NCI-H1417 treated with DMSO at 0.1 percent for 48 hours (cell line): Measurements from ENCODE around the gene MFSD6L.

Experiments
- DNase-seq: peaks from one replicate; lab custom pipeline; 2025; lab: John Stamatoyannopoulos, UW

Gene MFSD6L

DNA sequence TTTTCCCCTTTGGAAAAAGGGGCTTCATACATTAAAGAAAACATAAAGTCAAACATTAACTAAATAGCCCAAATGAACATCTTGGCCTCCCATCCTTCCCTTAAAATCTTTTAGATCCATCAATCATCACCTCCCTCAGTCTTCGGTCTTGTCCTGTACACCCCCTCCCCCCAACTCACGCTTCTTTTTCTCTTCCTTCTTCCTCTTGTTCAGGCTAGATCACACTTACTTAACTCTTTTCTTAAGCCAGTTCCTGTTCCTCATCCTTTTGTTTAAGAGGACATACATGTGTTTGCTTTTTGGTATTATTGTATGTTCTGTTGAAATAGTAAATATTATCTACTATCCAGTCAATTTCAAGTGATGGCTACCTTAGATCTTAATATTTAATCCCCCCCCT lies 5.5 kb downstream of the MFSD6L start:
- no peak for DNase-seq

DNA sequence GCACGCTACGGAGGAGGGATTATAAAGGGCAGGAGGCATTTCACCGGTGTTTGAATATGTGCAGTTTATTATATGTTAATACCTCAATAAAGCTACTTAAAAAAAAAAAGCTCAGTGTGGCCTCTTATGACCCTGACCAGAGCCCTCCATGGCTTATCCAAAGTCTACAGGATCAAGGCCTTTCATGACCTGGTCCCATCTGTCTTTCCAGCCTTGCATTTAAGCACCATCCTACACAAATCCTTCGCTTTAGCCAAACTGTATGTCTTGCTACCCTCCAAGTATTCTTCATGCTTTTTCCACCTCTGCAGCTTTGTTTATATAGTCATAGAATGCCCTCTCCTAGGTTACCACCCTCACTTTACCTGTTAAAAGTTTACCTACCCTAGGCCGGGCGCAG lies 6.5 kb downstream of the MFSD6L start:
- DNase-seq, result no peak

DNA sequence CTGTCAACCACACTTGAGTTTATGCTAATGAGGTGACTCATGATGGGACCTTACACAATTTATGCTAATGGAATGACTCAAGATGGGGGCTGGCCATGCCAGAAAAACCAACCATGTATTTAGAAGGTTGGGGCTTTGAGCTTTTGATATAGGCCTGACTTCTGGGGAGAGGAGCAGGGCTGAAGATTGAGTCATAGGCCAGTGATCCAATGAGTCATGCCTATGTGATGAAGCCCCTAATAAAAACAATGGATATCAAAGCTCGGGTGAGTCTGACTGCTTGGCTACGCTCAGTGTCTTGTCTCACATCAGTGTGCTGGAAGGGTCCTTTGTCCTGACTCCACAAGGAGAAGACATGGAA lies 7.3 kb downstream of the MFSD6L start:
- no peak for DNase-seq

DNA sequence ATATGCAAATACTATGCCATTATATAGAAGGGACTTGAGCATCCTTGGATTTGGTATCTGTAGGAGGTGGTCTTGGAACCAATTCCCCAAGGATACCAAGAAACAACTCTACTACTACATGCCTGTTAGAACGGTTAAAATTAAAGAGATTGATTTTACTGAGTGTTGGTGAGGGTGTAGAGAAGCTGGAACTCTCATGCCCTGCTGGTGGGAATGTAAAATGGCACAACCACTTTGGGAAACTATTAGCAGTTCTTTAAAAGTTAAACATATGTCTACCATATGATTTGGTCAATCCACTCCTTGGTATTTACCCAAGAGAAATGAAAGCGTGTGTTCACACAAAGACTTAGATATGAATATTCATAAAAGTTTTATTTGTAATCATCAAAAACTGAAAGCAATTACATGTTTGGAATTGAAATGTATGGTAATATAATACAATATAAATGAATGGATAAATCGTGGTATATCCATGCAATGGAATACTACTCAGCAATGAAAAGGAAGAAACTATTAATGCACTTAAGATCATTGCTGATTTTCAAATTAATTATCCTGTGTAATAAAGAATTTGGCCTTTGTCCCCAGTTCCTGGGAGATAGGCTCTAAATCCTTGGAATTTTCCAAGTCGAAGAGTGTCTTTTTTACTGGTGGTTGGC lies 7.8 kb downstream of the MFSD6L start:
- DNase-seq, result no peak

DNA sequence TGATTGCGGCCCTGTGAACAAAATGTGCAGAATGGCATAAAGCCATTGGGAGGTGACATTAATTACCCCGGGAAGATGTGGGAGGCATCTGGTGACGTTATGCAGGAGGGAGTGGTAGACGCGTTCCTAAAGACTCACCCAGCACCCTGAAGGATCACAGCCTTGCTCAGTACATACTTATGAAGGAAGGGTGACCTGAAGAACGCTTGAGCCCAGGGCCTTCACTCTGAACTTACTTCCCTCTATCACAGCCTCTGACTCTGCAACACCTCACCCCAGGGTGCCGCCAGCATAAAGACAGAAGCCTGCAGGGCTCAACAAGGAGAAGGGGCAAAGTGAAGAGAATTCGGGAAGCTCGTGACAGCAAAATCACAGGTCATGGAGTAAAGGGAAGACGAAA lies 9.4 kb downstream of the MFSD6L start:
- DNase-seq, result no peak

DNA sequence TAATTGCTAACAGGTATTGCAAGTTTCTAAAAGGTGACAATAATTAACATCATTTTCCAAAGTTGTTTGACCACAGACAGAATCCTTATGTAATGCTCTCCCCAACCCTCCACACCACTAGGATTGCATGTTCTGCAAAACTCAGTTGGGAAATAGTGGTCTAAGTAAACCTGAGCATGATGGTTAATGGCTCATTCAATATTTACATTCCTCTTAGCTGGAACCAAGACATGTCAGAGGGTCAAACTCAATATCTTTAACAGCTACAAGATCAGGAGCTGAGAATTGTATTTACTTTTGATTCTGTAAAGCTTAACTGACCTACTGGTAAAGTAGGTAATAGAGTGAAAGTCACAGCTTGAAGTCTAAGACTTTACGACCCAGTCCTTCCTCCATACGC lies 10.2 kb downstream of the MFSD6L start:
- DNase-seq, result no peak

DNA sequence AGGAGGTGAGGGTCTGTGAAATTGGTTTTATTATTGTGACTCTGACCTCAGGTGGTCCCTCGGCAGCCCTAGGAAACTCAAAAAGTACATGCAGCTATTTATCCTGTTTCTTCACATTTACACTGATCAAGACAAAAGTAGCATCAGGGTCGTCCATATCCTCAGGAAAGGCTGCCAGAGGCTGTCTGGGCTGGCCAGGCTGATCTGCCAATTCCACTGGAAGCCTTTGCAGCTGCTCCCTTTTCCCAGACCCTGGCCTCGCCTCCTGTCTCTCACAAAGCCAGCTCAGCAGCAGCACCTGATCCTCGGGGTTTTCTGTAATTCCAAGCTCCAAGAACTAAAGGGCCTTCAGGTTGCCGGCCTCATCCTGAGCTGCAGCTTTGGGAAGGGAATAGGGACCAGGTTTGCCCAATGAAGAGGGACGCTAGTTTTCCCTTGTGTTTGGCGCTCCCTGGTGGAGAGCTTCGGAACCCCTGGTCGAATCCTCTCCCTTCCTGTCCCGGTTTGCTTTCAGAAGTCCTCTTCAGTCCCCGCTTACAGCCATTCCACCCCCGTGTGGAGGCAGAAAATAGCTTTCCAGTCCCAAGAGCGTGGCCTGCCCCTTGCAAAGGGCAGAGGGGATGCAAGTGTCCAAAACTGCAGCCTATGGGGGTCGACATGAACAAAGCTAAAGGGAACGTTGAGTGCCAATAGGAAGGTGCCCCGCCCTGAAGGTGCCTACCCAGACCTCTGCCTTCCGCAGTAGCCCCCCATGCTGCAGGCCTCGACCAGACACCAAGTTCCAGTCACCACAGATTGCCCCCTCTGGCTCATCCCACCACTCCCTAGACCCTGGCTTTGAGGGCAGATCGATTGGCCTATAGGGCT lies 13.4 kb downstream of the MFSD6L start:
- no peak for DNase-seq

DNA sequence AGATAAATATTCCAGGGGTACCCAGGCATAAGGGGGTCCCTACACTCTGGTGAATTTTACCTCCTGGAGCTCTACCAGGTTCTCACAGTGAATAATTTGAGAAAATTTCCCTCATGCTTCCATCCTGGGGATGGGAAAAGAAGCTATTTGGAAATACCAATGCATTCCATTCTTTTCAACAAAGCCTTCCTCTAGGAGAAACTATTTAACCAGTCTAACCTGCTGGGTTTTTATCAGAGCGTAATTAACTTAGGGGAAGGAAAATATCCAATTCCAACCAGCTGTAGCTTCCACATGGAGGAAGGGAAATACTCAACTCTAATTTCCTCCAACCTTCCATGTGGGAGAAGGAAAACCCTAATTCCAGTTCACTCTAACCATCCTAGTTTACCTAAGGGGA lies 17.0 kb downstream of the MFSD6L start:
- DNase-seq, result no peak

DNA sequence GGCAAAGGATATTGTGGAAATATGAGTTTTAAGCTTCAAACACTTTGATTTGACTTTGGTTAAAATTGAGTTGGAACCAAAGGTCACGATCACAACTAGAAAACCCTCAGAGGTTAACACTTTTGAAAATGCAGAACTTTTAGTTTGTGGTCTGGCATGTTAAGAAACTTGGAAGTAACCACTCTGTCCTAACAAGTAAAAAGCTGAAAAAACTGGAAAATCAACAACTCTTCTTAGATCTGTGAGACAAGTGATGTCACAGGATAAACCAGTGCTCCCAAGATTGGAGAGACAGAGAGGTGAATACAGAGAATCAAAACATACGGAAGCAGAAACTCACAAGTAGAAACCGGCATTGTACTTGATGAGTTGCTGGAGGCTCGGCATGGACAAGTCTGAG lies 17.4 kb downstream of the MFSD6L start:
- no peak for DNase-seq

DNA sequence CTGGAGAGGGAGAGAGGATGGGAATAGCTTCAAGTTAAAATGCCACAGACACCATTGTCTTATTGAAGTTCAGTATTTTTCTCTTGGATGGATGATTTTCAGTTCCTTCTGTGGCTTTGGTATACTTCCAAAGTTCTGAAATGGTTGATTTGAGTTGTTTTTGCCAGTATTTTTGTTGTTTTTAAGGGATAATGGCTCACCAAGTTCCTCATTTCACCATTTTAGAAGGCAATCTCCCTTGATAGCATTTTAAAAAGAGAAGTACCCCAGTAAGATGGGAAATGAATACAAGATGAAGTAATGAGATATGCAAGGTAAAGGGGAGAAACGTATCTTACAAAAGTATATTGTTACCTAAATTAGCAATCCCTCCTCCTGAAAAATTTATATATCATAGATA lies 22.3 kb downstream of the MFSD6L start:
- DNase-seq, result no peak

DNA sequence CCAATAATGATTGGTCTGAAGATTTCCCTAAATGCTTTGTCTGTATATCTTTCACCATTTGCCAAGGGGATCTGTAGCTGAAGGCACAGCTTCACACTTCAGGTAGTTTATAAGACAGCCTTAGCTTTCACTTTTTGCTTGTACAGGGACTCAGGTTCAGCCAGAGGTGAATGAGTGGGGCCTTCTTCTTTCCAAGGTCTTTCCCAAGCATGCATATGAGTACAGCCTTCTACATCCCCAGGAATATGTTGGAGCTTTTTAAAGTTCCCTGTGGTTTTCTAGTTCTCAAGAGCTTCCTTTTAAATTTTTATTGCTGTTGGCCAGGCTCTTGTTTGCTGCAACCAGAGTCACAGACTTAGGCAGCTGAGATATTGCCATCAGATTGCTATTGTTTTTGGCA lies 22.9 kb downstream of the MFSD6L start:
- no peak for DNase-seq

DNA sequence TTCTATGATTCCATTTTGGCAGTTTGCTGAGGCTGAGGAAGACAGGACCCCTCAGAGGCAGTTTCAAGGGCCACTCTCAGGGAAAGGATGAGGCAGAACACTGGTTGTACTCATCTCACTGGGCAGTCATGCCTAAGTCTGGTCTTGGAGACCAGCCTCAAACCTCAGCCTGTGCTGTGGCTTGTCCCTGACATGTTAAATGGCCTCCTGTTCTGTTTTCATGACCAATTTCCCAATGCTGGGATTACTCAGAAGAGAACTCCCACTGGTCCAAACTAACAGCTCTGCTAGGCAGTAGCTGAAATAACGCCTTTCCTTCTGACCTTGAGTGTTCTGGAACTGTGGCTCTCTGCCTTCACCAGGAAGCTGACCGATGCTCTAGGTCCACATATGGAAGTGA lies 32.4 kb downstream of the MFSD6L start:
- DNase-seq, result no peak

DNA sequence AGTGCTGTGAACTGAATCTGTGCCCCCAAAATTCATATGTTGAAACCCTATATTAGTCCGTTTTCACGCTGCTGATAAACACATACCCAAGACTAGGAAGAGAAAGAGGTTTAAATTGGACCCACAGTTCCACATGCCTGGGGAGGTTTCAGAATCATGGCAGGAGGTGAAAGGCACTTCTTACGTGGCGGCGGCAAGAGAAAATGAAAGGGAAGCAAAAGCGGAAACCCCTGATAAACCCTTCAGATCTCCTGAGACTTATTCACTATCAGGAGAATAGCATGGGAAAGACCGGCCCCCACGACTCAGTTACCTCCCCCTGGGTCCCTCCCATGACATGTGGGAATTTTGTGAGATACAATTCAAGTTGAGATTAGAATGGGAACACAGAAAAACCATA lies 37.2 kb downstream of the MFSD6L start:
- DNase-seq, result no peak

DNA sequence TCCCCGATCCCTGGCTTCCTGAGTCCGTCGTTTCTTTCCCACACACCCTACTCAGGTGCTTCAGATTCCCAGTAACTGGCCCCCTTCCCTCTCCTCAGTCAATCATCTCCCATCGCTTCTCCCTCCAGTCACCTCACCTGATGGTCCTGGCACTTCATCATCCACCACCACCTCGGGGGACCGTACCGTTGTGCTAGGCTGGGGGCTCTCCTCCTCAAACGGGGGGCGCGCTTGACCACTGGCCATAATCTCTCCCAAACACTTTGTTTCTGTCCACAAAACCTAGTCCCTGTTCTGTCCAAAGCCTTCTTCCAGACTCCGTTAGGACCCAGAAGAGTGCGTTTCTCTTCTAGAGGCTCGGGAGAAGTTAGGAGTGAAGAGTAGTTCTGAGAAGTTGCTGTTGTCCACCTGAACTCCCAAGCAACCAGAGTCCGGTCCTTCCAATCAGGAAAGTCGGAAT lies 41.0 kb downstream of the MFSD6L start, which contains the start of gene SPDYE4:
SPDYE4 (minus strand) TSS at position 410 of the 460 bp plus-strand sequence; CDS start at position 246, 164 bp downstream.
- no peak for DNase-seq

DNA sequence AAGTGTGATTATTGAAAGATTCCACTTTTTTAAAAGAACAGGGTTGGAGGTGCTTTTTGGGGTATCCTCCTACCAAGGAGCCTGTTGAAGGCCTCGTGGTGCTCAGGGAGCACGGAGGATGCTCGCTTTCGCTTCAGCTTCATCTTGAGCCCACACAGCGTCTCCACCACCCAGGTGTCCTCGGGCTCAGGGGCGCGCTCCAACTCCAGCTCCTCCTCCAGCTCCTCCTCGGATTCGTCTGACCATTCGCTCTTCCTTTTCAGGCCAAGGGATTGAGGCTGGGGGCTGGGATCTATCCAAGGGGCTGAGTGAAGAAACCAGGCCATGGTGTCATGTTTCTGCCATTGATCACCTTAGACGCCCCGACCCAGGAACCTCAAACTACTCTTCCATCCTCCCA lies 42.0 kb downstream of the MFSD6L start:
- no peak for DNase-seq

DNA sequence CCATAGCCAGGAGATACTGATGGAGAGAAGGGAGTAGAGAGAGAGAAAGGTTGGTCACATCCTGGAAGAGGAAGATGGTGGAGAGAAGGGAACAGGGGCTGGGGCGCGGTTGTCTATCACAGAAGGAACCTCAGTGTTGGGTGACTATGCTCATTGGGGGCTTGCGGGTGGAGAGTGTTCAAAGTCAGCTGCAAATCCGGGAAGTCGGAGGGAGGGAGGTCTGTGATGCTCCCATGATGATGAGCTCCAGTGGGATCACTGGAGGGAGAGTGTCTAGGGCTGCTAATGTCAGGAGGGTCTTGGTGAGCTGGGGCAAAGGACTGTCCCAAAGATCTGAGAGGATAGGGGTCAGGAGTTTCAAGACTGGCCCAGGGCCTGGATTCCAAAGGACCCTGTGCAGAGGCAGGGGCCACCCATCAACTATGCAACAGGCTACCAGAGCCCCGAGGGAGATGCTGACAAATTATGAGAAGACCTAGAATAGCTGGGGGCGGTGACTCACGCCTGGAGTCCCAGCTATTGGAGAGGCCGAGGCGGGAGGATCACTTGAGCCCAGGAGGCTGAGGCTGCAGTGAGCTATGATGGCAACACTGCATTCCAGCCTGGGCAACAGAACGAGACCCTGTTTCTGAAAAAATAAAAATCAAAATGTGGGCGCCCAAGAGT lies 43.4 kb downstream of the MFSD6L start:
- no peak for DNase-seq

DNA sequence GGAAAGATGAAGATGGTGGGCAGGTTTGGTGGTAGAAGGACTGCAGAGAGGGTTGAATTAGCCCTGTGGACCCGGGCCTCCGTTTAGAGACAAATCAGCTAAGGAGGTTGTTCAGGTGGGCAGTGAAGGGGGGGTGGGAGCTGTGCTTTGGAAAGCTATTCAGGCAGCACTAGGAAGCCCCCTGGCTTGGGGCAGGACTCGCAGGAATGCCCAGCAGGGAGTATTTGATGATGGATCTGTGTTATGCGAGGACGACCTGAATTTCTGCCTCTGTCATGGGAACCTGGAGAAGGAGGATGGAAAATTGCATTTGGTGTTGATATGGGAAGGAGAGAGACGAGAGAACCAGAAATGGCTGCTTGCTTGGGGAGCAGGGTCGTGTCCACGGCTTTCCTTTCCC lies 44.3 kb downstream of the MFSD6L start:
- no peak for DNase-seq

DNA sequence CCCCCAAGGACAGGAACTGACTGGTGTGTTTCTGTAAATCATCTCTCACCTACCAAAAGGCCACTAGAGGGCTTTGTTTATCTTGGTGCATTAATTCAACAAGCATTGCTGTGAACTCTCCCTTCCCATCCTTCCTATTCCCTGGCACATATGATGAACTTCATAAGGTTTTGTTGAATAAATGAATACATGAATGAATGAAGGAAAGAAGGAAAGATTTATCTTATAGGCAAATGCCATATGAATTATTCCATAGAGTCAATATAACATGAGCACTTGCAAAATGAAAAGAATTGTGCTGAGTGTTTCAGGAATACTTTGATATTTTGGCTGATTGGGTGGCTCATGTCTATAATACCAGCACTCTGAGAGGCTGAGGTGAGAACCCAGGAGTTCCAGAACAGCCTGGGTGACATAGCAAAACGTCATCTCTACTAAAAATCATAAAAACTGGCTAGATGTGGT lies 45.2 kb downstream of the MFSD6L start:
- no peak for DNase-seq

DNA sequence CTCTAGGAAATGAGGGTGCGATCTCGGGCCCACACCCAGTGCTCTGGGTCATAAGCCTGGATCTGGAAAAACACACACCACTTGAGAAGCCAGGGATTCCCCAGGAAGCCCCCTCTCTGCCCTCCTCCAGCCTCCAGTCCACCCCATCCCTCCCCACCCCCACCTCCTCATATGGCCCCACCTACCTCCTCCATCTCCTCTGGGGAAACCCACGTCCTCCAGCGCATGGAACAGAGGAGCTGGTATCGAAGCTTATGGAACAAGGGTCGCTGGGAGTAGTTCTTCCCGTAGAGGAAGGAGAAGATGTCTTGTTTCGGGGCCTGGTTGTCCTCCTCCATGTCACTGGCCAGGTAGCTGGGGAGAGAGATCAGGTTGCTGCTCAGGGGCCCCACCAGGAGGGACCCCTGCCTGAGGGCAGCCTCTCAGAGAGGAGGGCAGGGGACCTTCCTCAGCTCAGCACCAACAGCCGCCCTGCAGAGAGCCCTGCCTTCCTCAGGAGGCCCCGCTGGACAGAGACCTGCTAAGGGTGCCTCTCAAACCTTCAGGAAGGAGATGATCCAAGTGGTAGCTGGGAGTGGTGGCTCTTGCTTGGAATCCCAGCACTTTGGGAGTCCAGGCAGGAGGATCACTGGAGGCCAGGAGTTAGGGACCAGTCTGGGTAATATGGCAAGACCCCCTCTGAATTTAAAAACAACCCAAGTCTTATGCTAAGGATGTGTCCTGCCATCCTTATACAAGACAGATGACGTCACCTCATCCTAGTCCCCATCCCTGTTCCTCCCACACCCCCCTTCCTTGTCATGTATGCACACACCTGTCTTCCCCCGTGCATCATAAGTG lies 45.8 kb downstream of the MFSD6L start:
- no peak for DNase-seq

DNA sequence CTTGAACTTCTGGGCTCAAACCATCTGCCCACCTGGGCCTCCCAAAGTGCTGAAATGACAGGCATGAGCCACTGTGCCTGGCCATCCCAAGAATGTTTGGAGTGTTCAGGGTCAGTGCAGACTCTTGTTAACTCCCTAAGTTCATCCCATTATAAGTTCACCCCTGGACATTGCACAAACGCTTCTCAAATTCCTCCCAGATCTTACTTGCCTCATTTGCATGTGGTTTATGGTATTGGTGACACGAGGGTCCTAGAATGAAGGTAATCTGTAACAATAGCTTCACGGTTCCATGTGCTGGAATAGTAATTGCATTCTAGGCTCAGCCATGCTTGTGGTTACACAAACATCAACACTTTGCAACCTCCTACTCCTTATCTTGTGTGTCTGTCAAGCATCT lies 49.5 kb downstream of the MFSD6L start:
- no peak for DNase-seq

DNA sequence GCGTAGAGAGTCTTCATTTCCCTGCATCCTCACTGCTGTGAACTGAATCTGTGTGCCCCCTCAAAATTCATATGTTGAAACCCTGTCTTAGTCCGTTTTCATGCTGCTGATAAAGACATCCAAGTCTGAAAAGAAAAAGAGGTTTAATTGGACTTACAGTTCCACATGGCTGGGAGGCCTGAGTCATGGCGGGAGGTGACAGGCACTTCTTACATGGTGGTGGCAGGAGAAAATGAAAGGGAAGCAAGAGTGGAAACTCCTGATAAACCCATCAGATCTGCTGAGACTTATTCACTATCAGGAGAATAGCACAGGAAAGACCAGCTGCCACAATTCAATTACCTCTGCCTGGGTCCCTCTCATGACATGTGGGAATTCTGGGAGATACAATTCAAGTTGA lies 51.4 kb downstream of the MFSD6L start:
- DNase-seq, result no peak
